ENCODE measurements around the gene DOC2B.

DNA sequence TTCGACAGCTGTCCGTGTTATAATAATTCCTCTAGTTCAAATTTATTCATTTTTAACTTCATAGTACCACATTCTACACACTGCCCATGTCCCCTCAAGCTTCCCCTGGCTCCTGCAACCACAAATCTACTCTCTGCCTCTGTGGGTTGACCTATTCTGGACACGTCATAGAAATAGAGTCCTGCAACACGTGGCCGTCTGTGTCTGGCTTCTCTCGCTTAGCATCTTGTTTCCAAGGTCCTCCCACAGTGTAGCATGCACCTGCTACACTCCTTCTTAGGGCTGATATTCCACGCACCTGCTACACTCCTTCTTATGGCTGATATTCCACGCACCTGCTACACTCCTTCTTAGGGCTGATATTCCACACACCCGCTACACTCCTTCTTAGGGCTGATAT, 27.6 kb downstream of the DOC2B start:
- TF ChIP-seq, protein P1, sequence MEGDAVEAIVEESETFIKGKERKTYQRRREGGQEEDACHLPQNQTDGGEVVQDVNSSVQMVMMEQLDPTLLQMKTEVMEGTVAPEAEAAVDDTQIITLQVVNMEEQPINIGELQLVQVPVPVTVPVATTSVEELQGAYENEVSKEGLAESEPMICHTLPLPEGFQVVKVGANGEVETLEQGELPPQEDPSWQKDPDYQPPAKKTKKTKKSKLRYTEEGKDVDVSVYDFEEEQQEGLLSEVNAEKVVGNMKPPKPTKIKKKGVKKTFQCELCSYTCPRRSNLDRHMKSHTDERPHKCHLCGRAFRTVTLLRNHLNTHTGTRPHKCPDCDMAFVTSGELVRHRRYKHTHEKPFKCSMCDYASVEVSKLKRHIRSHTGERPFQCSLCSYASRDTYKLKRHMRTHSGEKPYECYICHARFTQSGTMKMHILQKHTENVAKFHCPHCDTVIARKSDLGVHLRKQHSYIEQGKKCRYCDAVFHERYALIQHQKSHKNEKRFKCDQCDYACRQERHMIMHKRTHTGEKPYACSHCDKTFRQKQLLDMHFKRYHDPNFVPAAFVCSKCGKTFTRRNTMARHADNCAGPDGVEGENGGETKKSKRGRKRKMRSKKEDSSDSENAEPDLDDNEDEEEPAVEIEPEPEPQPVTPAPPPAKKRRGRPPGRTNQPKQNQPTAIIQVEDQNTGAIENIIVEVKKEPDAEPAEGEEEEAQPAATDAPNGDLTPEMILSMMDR (IDR thresholded peaks at IDR 0.05 in 8 of 11, conservative IDR thresholded peaks at IDR 0.05 in 3 of 11), result no peak
- no peak for TF ChIP-seq POLR2A (IDR thresholded peaks at IDR 0.05)
- no peak for TF ChIP-seq POLR2AphosphoS5 (IDR thresholded peaks at IDR 0.05)
